C4-2B (cell line): ENCODE measurements around the gene PLD1.
A peak's percentile ranks its signal among the peaks of the same experiment; 100 is the strongest.

Experiments used
- H3K27ac ChIP-seq: fragments of 450-650 bp; 2 replicates; pipeline ENCODE4 v1.5.1; 2017
- CTCF ChIP-seq: fragments of 450-650 bp; conservative IDR thresholded peaks from 2 replicates; pipeline ENCODE4 v1.5.1; 2017; ENCODE audit warnings: mild to moderate bottlenecking
- ZFX ChIP-seq: fragments of 450-650 bp; IDR thresholded peaks from 2 replicates; pipeline ENCODE4 v1.6.1; 2017

Gene PLD1

GRCh38 chr3:171836855-171837254 is 26.6 kb upstream of the PLD1 start:
- H3K27ac ChIP-seq = no peak overlapping the region
- TF ChIP-seq ZFX (no peak), CTCF (no peak)

- H3K27ac ChIP-seq = no peak overlapping the region; the same call in 1 of the 2 replicates
- no peak for TF ChIP-seq CTCF
- TF ChIP-seq ZFX = no peak
Observed at GRCh38 chr3:171835613-171836012, 25.3 kb upstream of the PLD1 start.

DNA sequence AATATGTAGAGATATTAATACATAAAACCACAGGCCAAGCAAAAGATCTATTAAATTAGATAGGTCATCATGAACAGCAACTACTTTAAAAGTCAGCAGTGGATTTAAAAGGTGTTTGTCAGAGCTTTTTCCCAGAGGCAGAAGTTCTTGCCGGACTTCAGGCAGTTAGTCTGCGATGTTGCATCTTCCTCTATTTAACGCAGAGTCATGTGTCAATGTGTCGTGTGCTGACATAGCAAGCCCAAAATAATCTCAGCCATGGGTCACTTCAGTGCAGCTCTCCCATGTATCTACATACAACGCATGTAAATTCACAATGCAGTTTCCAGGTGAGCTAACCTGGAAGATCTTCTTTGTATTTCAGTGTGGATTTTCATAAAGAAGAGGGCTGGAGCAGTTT is 24.8 kb upstream of the PLD1 start:
- TF ChIP-seq CTCF (no peak), ZFX (no peak)
- no peak overlapping the region; the same call in 1 of the 2 replicates for H3K27ac ChIP-seq

GRCh38 chr3:171834461-171834801 is 24.1 kb upstream of the PLD1 start:
- no peak for TF ChIP-seq ZFX
- peak; percentile 51 for TF ChIP-seq CTCF
- no peak overlapping the region for H3K27ac ChIP-seq

DNA sequence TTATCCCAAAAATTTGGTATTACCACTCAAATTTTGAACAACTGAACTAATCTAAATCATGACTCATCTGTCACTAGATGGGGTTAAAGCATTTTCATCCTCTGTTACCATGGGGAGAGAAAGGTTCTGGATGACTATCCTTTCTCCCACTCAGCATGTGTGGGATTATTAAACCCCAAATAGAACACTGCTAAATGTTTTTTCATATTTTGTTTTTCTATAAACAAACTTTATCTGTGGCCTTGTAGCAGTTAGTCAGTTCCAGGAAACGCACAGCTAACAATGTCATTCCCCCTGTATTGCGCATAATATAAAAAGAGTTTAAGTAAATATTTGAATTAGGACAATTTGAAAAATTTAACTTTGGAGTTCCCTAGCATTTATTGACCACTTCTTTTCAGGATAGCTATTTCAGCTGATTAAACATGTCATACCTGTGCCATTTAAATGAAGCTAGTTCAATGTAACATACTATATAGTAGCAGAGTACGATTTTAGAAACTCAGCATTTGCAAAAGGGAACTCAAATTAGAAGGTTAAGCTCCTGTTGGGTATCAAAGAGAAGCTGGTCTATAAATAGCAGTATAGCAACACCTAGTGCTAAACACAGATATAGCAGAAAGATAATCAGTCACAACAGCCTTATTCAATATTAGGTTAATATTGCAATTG is 23.6 kb upstream of the PLD1 start:
- H3K27ac ChIP-seq = no peak overlapping the region
- TF ChIP-seq CTCF (peak; percentile 80), ZFX (no peak)

DNA sequence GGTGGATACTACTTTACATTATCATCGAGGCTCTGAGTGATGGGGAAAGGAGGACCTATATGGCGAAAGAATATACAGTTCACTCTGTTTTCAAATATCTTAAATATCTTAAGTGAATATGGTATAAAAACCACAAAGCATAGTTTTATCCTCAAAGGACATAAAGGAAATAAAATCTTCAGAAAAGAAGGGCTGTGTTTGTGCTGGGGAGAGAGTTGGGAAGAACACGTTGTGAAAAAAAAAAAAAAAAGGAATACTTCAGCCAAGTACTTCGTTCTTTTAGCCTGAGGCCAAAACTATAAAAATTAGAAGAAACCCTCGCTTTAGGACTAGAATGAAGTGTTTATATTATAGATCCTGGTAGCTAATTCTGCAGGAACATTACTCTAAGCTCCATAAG is 22.7 kb upstream of the PLD1 start:
- no peak for TF ChIP-seq CTCF
- no peak for TF ChIP-seq ZFX
- H3K27ac ChIP-seq = no peak overlapping the region

DNA sequence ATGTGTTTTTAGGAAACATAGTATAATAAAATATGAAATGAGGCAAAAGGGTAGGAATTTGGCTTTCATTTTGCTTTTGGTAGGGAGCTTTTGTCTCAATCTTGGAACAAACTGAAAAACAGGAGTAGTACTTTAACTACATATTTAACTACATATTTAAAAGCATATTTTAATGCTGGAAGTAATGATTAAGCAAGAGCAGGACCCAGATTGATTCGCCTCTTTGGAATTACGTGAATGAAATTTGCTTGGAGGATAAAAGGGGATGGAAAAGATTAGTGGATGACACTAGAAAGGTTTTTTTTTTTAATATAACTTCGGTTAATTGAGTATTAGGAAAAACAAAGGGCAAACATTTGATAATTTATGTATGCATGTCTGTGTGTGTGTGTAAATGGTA is 21.7 kb upstream of the PLD1 start:
- TF ChIP-seq ZFX (no peak), CTCF (no peak)

More for the DNA sequence above, 21.7 kb upstream of the PLD1 start:
- no peak overlapping the region for H3K27ac ChIP-seq
